ENCODE measurements around the gene TGIF2. TPM values are rescaled to one million over a fixed set of nuclear protein-coding genes. Genes with fewer than 3 reads are reported as not detected.

Gene TGIF2
- total RNA-seq, 1 donor from 2014 or later: 5.8 TPM

GRCh38 chr20:36540551-36541211, 32.7 kb upstream of the TGIF2 start:
- peaks cover 74% of the 10 kb centered on the region for H3K4me1 ChIP-seq
- no peaks in the 10 kb centered on the region for H3K27me3 ChIP-seq (ENCODE audit: low read depth)
- peak overlapping the region; percentile 98 for H3K4me3 ChIP-seq
- no peak for TF ChIP-seq CTCF (IDR thresholded peaks at IDR 0.05; ENCODE audit: borderline replicate concordance)
- H3K36me3 ChIP-seq: peaks cover 12% of the 10 kb centered on the region
- DNase-seq: peak; percentile 44
- intact Hi-C loops (cut with micrococcal nuclease): no loop called here
- H3K9me3 ChIP-seq (replicated peaks): no peaks in the 10 kb centered on the region
- H3K27ac ChIP-seq (replicated peaks): peak overlapping the region; percentile 98

DNA sequence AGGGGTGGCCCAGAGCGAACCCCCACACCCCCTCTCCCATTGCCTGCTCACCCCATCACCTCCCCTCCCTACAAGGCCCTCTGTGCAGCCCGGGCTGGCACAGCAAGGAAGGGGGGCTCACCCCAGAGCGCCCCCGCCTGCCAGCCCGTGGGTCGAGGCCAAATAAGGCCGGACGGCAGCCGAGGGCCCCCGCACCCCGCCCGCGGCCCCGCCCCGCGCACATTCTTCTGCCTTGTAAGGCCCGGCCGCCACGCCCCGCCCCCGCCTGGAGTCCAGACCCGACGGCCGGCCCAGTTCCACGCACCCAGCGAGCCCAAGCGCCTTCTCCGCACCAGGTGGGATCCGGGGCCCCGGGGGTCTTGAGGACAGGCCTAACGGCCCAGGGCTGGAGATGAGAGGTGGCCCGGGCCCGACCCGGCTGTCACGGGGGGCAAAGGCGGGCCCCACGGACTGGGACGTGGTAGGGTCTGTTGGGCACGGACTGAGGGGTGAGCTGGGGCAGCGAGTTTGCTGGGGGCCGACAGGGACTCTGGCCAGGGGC, 32.1 kb upstream of the TGIF2 start, which contains the start of gene MYL9:
Gene MYL9, plus strand, starts transcription at position 293 of the 541 bp plus-strand sequence. CDS start 3,366 bp downstream, outside the sequence.
- peak; percentile 97 for DNase-seq
- no peaks in the 10 kb centered on the region for H3K27me3 ChIP-seq (ENCODE audit: low read depth)
- intact Hi-C loops (cut with micrococcal nuclease): no loop called here
- H3K4me3 ChIP-seq: peak within 1 kb of the TSS; percentile 98
- H3K27ac ChIP-seq (replicated peaks): peak within 1 kb of the TSS; percentile 98
- no peaks in the 10 kb centered on the region for H3K9me3 ChIP-seq (replicated peaks)
- TF ChIP-seq CTCF (IDR thresholded peaks at IDR 0.05; ENCODE audit: borderline replicate concordance): no peak
- peaks cover 80% of the 10 kb centered on the region for H3K4me1 ChIP-seq
- peaks cover 18% of the 10 kb centered on the region for H3K36me3 ChIP-seq

DNA sequence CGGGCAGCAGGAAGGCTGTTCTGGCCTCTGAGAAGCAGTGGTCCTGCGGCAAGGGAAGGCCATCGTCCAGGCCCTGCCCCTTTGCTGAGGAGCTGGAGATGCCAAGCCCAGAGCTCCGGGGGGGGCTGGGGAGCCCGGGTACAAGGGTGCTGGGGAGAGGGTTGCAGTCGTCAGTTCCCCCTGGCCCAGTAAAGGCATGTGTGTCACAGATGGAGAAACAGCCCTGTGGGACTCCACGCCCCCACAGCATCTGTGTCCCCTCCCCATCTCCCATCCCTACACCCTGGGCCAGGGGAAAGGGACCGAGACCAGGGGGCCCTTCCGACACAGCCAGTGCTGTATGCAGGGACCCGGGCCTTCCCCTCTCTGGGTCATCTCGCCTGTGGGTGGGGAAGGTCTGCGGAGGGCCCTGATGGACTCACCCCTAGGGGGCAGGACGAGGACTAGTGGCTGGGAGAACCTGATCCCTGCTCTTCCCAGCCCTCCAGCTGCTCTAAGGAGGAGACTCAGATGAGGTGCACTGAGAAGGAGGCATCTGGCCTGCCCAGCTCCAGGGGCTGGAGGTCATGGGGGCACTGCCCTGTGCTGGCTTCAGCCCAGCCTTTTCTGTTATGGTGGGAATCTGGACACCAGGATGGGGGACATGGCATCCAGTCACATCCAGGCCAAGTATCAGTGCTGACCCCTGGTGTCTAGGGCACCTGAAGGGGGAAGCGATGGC, 31.5 kb upstream of the TGIF2 start:
- H3K4me1 ChIP-seq: peaks cover 86% of the 10 kb centered on the region
- DNase-seq: no peak
- intact Hi-C loops (cut with micrococcal nuclease): no loop called here

GRCh38 chr20:36542516-36543183, 30.7 kb upstream of the TGIF2 start:
- Histone ChIP-seq H3K27ac (replicated peaks) (peak overlapping the region; percentile 98), H3K36me3 (peaks cover 32% of the 10 kb centered on the region), H3K4me1 (peaks cover 92% of the 10 kb centered on the region), H3K4me3 (peak overlapping the region; percentile 98), H3K9me3 (replicated peaks) (no peaks in the 10 kb centered on the region), H3K27me3 (ENCODE audit: low read depth) (no peaks in the 10 kb centered on the region)
- no peak for TF ChIP-seq CTCF (IDR thresholded peaks at IDR 0.05; ENCODE audit: borderline replicate concordance)
- no peak for DNase-seq
- intact Hi-C loops (cut with micrococcal nuclease): no loop called here

More for the DNA sequence above, 31.5 kb upstream of the TGIF2 start:
- Histone ChIP-seq H3K4me3 (peak overlapping the region; percentile 98), H3K27me3 (ENCODE audit: low read depth) (no peaks in the 10 kb centered on the region), H3K27ac (replicated peaks) (peak overlapping the region; percentile 98), H3K9me3 (replicated peaks) (no peaks in the 10 kb centered on the region), H3K36me3 (peaks cover 24% of the 10 kb centered on the region)
- peak; percentile 73 for TF ChIP-seq CTCF (IDR thresholded peaks at IDR 0.05; ENCODE audit: borderline replicate concordance)
